ENCODE data around the gene LRRC74A.

Gene LRRC74A

GRCh38 chr14:76826122-76826521 lies at the start of gene LRRC74A:
Gene LRRC74A, plus strand, starts transcription at chr14:76826408. Its CDS starts 290 bp downstream, at chr14:76826698.
- no peak for DNase-seq (ENCODE audit: low spot score)
- Histone ChIP-seq H3K27ac (no peak within 1 kb of the TSS), H3K4me3 (no peak within 1 kb of the TSS)
- no peak for TF ChIP-seq CTCF (IDR thresholded peaks at IDR 0.05)

GRCh38 chr14:76776428-76777251 lies 49.6 kb upstream of the LRRC74A start:
- Histone ChIP-seq H3K27ac (peak overlapping the region in 1 of 2 donors; percentile 9), H3K4me3 (no peak overlapping the region)
- no peak for DNase-seq (ENCODE audit: low spot score)
- TF ChIP-seq CTCF (IDR thresholded peaks at IDR 0.05), result no peak

- TF ChIP-seq CTCF (IDR thresholded peaks at IDR 0.05), result no peak
- Histone ChIP-seq H3K4me3 (no peak overlapping the region), H3K27ac (no peak overlapping the region)
- DNase-seq (ENCODE audit: low spot score), result no peak
Observed at GRCh38 chr14:76777721-76778120, 48.5 kb upstream of the LRRC74A start.

- H3K27ac ChIP-seq, result no peak overlapping the region
- TF ChIP-seq CTCF (IDR thresholded peaks at IDR 0.05), result no peak
- no peak overlapping the region for H3K4me3 ChIP-seq
- DNase-seq (ENCODE audit: low spot score), result no peak
Observed at GRCh38 chr14:76778546-76779215, 47.5 kb upstream of the LRRC74A start.

GRCh38 chr14:76779221-76780057 lies 46.8 kb upstream of the LRRC74A start:
- no peak for TF ChIP-seq CTCF (IDR thresholded peaks at IDR 0.05)
- peak overlapping the region in 1 of 2 donors; percentile 79 for H3K27ac ChIP-seq
- H3K4me3 ChIP-seq, result no peak overlapping the region
- DNase-seq (ENCODE audit: low spot score), result no peak

- no peak for TF ChIP-seq CTCF (IDR thresholded peaks at IDR 0.05)
- DNase-seq (ENCODE audit: low spot score), result no peak
- Histone ChIP-seq H3K4me3 (no peak overlapping the region), H3K27ac (peak overlapping the region in 1 of 2 donors; percentile 79)
Observed at GRCh38 chr14:76780058-76780345, 46.2 kb upstream of the LRRC74A start.

Measured in coronary artery (tissue), 2 donors.